Fibroblast of lung (primary cell): Measurements from ENCODE around the gene OR51S1. TPM values are rescaled to one million over a fixed set of nuclear protein-coding genes. Genes with fewer than 3 reads are reported as not detected.
"Not testable (repeated sequence)": the region's sequence is repeated elsewhere in the genome, so short reads cannot be mapped to it uniquely, and the experiment has no call there.

Experiments used
- DNase-seq, 2 donors: peaks; one replicate each; pipeline versions ENCODE4 v3.0.0 to v3.0.0-alpha.2; 2010; ENCODE audit warnings: low read depth in 2 of 2
- H2AFZ ChIP-seq: 2 replicates; pipeline ENCODE4 v1.5.1; 2012; ENCODE audit warnings: low read length, control low read depth, inconsistent platforms
- H3K27ac ChIP-seq: 2 replicates; pipeline ENCODE4 v1.5.1; 2011; ENCODE audit warnings: low read length, control low read depth; ENCODE audit not compliant: insufficient read depth
- H3K27me3 ChIP-seq: 2 replicates; pipeline ENCODE4 v1.5.1; 2011; ENCODE audit warnings: mild to moderate bottlenecking, low read length; ENCODE audit not compliant: control insufficient read depth, insufficient read depth
- H3K36me3 ChIP-seq: 2 replicates; pipeline ENCODE4 v1.5.1; 2011; ENCODE audit warnings: low read length; ENCODE audit not compliant: control insufficient read depth, insufficient read depth
- H3K4me1 ChIP-seq: 2 replicates; pipeline ENCODE4 v1.5.1; 2011; ENCODE audit warnings: low read length; ENCODE audit not compliant: control insufficient read depth, insufficient read depth; ENCODE audit errors: extremely low read depth
- H3K4me2 ChIP-seq: 2 replicates; pipeline ENCODE4 v1.5.1; 2011; ENCODE audit warnings: low read length, control low read depth; ENCODE audit not compliant: insufficient read depth; ENCODE audit errors: extremely low read depth
- H3K4me3 ChIP-seq, 4 experiments: fragments of 200-600 bp in 1 of 4; sonication (generic) in 1 of 4; replicated peaks in 1 of 4; 2 replicates each; pipeline ENCODE4 v1.5.1; 2011 to 2016; ENCODE audit warnings: low read length in 4 of 4, low read depth in 3 of 4, mild to moderate bottlenecking in 3 of 4, control low read depth in 2 of 4, inconsistent platforms in 1 of 4, mixed read lengths in 1 of 4; ENCODE audit not compliant: insufficient read depth in 1 of 4; ENCODE audit errors: control extremely low read depth in 1 of 4
- H3K79me2 ChIP-seq: 2 replicates; pipeline ENCODE4 v1.5.1; 2012; ENCODE audit warnings: mild to moderate bottlenecking, low read length, inconsistent platforms; ENCODE audit not compliant: control insufficient read depth, insufficient read depth
- H3K9ac ChIP-seq: 2 replicates; pipeline ENCODE4 v1.5.1; 2011; ENCODE audit warnings: mild to moderate bottlenecking, low read length, control low read depth; ENCODE audit not compliant: insufficient read depth
- H3K9me3 ChIP-seq: 2 replicates; pipeline ENCODE4 v1.5.1; 2012; ENCODE audit warnings: low read depth, low read length; ENCODE audit not compliant: control insufficient read depth, insufficient read depth
- H4K20me1 ChIP-seq: 2 replicates; pipeline ENCODE4 v1.5.1; 2011; ENCODE audit warnings: low read length; ENCODE audit not compliant: control insufficient read depth, insufficient read depth; ENCODE audit errors: extremely low read depth
- CTCF ChIP-seq, 2 donors: IDR thresholded peaks in 1 of 2; conservative IDR thresholded peaks in 1 of 2; 1 replicate in 1 of 2; 2 replicates in 1 of 2; pipeline ENCODE4 v1.5.1; 2011 to 2012; ENCODE audit warnings: low read length in 2 of 2, control low read depth in 1 of 2, inconsistent platforms in 1 of 2, low read depth in 1 of 2, mild to moderate bottlenecking in 1 of 2
- EZH2 ChIP-seq: IDR thresholded peaks from 2 replicates; pipeline ENCODE4 v1.5.1; 2012; ENCODE audit warnings: low read length, control low read depth, mild to moderate bottlenecking; ENCODE audit errors: missing control alignments
- polyA plus RNA-seq, 2 donors: library from polyadenylated mRNA; depleted of rRNA in 1 of 2; stranded (reverse) in 1 of 2; unstranded in 1 of 2; fragments of >200 nt; gene quantifications; 2 replicates each; pipeline ENCODE4 v1.2.1, GENCODE V29; 2011 to 2012; ENCODE audit warnings: missing spikeins in 1 of 2
- total RNA-seq: library from RNA; depleted of rRNA; stranded (reverse); fragments of >200 nt; gene quantifications from 2 replicates; pipeline ENCODE4 v1.2.1, GENCODE V29; 2014

The OR51S1 gene
- total and polyA plus RNA-seq, 2 donors (not counting 1 experiment from before 2014, with no cell fraction given) = not detected

- Histone ChIP-seq H3K4me1 (no peaks in the 10 kb centered on the region), H3K79me2 (no peaks in the 10 kb centered on the region), H3K4me2 (no peak within 1 kb of the TSS), H3K36me3 (no peaks in the 10 kb centered on the region), H3K27me3 (no peaks in the 10 kb centered on the region), H3K9ac (no peak within 1 kb of the TSS), H3K9me3 (no peaks in the 10 kb centered on the region), H2AFZ (no peak within 1 kb of the TSS), H3K27ac (no peak within 1 kb of the TSS), H3K4me3 (no peak within 1 kb of the TSS), H4K20me1 (no peaks in the 10 kb centered on the region)
- TF ChIP-seq EZH2 = no peak
- TF ChIP-seq CTCF (conservative IDR thresholded peaks at IDR 0.05 in 1 of 2, IDR thresholded peaks at IDR 0.05 in 1 of 2; ENCODE audit: low read depth in 1 of 2, low read length in 2 of 2) = no peak
- DNase-seq = no peak
These were observed 44.7 kb downstream of the OR51S1 start, which contains the start of gene OR52R1 for GRCh38 chr11:4804280-4804679. TSS of gene OR52R1 (minus strand) at chr11:4804380. CDS start at chr11:4804380, 0 bp downstream.

GRCh38 chr11:4801316-4801715 lies 47.7 kb downstream of the OR51S1 start:
- not testable (repeated sequence) for H3K9me3 ChIP-seq, H3K9ac ChIP-seq, H3K36me3 ChIP-seq, H3K4me3 ChIP-seq, H3K4me1 ChIP-seq, H3K79me2 ChIP-seq, H3K27me3 ChIP-seq, H3K4me2 ChIP-seq, DNase-seq, H2AFZ ChIP-seq, H3K27ac ChIP-seq, H4K20me1 ChIP-seq

GRCh38 chr11:4798427-4799183 lies 50.4 kb downstream of the OR51S1 start:
- Histone ChIP-seq H3K27me3 (no peaks in the 10 kb centered on the region), H3K79me2 (no peaks in the 10 kb centered on the region), H3K4me1 (no peaks in the 10 kb centered on the region), H3K27ac (no peak overlapping the region), H4K20me1 (no peaks in the 10 kb centered on the region), H2AFZ (no peak overlapping the region), H3K4me3 (no peak overlapping the region), H3K36me3 (no peaks in the 10 kb centered on the region), H3K9ac (no peak overlapping the region), H3K4me2 (no peak overlapping the region), H3K9me3 (no peaks in the 10 kb centered on the region)
- TF ChIP-seq EZH2 (no peak), CTCF (conservative IDR thresholded peaks at IDR 0.05 in 1 of 2, IDR thresholded peaks at IDR 0.05 in 1 of 2; ENCODE audit: low read depth in 1 of 2, low read length in 2 of 2) (no peak)
- no peak for DNase-seq

Other genes starting within 250 kb of the OR51S1 start
- 11.1 and 12.1 TPM in 2 replicates for gene TRIM68, start 241.0 kb downstream of the OR51S1 start, total RNA-seq
- gene TRIM68, start 241.0 kb downstream of the OR51S1 start, polyA plus RNA-seq = 6.5 and 6.6 TPM in 2 replicates
- not detected in 2 replicates for gene OR51D1, start 211.7 kb downstream of the OR51S1 start, total RNA-seq
- not detected in 2 replicates for gene OR51D1, start 211.7 kb downstream of the OR51S1 start, polyA plus RNA-seq
- gene OR51E1, start 205.2 kb downstream of the OR51S1 start, total RNA-seq = not detected in 2 replicates
- gene OR51E1, start 205.2 kb downstream of the OR51S1 start, polyA plus RNA-seq = not detected in 2 replicates
- gene OR51E2, start 151.4 kb downstream of the OR51S1 start, total RNA-seq = not detected in 2 replicates
- 0.02 TPM in 1 of 2 replicates, not detected in the other for gene OR51E2, start 151.4 kb downstream of the OR51S1 start, polyA plus RNA-seq
- gene MMP26, start 144.4 kb downstream of the OR51S1 start, total RNA-seq = not detected in 2 replicates
- not detected in 2 replicates for gene MMP26, start 144.4 kb downstream of the OR51S1 start, polyA plus RNA-seq
- not detected in 2 replicates for gene OR51F1, start 79.3 kb downstream of the OR51S1 start, total RNA-seq
- gene OR51F1, start 79.3 kb downstream of the OR51S1 start, polyA plus RNA-seq = not detected in 2 replicates
- gene OR52R1, start 44.8 kb downstream of the OR51S1 start, total RNA-seq = not detected in 2 replicates
- gene OR52R1, start 44.8 kb downstream of the OR51S1 start, polyA plus RNA-seq = not detected in 2 replicates
- gene OR51F2, start 27.9 kb downstream of the OR51S1 start, total RNA-seq = not detected in 2 replicates
- gene OR51F2, start 27.9 kb downstream of the OR51S1 start, polyA plus RNA-seq = not detected in 2 replicates
- gene OR51T1, start 32.7 kb upstream of the OR51S1 start, total RNA-seq = not detected in 2 replicates
- not detected in 2 replicates for gene OR51T1, start 32.7 kb upstream of the OR51S1 start, polyA plus RNA-seq
- gene OR51A7, start 54.6 kb upstream of the OR51S1 start, total RNA-seq = not detected in 2 replicates
- gene OR51A7, start 54.6 kb upstream of the OR51S1 start, polyA plus RNA-seq = not detected in 2 replicates
- gene OR51G2, start 70.1 kb upstream of the OR51S1 start, total RNA-seq = not detected in 2 replicates
- gene OR51G2, start 70.1 kb upstream of the OR51S1 start, polyA plus RNA-seq = not detected in 2 replicates
- gene OR51G1, start 75.1 kb upstream of the OR51S1 start, total RNA-seq = not detected in 2 replicates
- not detected in 2 replicates for gene OR51G1, start 75.1 kb upstream of the OR51S1 start, polyA plus RNA-seq
- gene OR51A4, start 98.4 kb upstream of the OR51S1 start, total RNA-seq = not detected in 2 replicates
- not detected in 2 replicates for gene OR51A4, start 98.4 kb upstream of the OR51S1 start, polyA plus RNA-seq
- gene OR51A2, start 106.5 kb upstream of the OR51S1 start, total RNA-seq = not detected in 2 replicates
- not detected in 2 replicates for gene OR51A2, start 106.5 kb upstream of the OR51S1 start, polyA plus RNA-seq
- not detected in 2 replicates for gene OR51L1, start 145.6 kb upstream of the OR51S1 start, total RNA-seq
- not detected in 2 replicates for gene OR51L1, start 145.6 kb upstream of the OR51S1 start, polyA plus RNA-seq
- not detected in 2 replicates for gene OR52J3, start 197.3 kb upstream of the OR51S1 start, total RNA-seq
- not detected in 2 replicates for gene OR52J3, start 197.3 kb upstream of the OR51S1 start, polyA plus RNA-seq
- gene OR52E2, start 210.4 kb upstream of the OR51S1 start, total RNA-seq = not detected in 2 replicates
- gene OR52E2, start 210.4 kb upstream of the OR51S1 start, polyA plus RNA-seq = not detected in 2 replicates
- gene OR52E1, start 220.4 kb upstream of the OR51S1 start, total RNA-seq = not detected in 2 replicates
- gene OR52E1, start 220.4 kb upstream of the OR51S1 start, polyA plus RNA-seq = not detected in 2 replicates